GM12891 (cell line): Measurements from ENCODE around the gene TLX1.
A peak's percentile ranks its signal among the peaks of the same experiment; 100 is the strongest.

Source experiments
- DNase-seq: peaks from one replicate; pipeline ENCODE4 v3.0.0; 2011; ENCODE audit warnings: low spot score; ENCODE audit not compliant: insufficient read length
- FAIRE-seq: peaks from 2 replicates; lab custom pipeline; 2011; peaks lifted over from hg19 to GRCh38; lab: Jason Lieb, UNC
- PAX5 ChIP-seq: IDR thresholded peaks from 2 replicates; pipeline ENCODE4 v1.6.1; 2011; ENCODE audit warnings: low read length, moderate library complexity, mild to moderate bottlenecking; ENCODE audit not compliant: insufficient read depth, severe bottlenecking
- POLR2A ChIP-seq: IDR thresholded peaks from 2 replicates; pipeline ENCODE4 v1.6.1; 2011; ENCODE audit warnings: low read depth, low read length, control low read depth
- POLR2AphosphoS5 ChIP-seq: IDR thresholded peaks from 2 replicates; pipeline ENCODE4 v1.6.1; 2011; ENCODE audit warnings: low read depth, low read length, control low read depth
- POU2F2 ChIP-seq: IDR thresholded peaks from 2 replicates; pipeline ENCODE4 v1.6.1; 2011; ENCODE audit warnings: low read depth, mild to moderate bottlenecking, control low read depth, low read length, moderate library complexity
- SPI1 ChIP-seq: IDR thresholded peaks from 2 replicates; pipeline ENCODE4 v1.6.1; 2011; ENCODE audit warnings: low read depth, low read length, control low read depth
- TAF1 ChIP-seq: IDR thresholded peaks from 2 replicates; pipeline ENCODE4 v1.6.1; 2011; ENCODE audit warnings: low read depth, low read length, control low read depth

The TLX1 gene

DNA sequence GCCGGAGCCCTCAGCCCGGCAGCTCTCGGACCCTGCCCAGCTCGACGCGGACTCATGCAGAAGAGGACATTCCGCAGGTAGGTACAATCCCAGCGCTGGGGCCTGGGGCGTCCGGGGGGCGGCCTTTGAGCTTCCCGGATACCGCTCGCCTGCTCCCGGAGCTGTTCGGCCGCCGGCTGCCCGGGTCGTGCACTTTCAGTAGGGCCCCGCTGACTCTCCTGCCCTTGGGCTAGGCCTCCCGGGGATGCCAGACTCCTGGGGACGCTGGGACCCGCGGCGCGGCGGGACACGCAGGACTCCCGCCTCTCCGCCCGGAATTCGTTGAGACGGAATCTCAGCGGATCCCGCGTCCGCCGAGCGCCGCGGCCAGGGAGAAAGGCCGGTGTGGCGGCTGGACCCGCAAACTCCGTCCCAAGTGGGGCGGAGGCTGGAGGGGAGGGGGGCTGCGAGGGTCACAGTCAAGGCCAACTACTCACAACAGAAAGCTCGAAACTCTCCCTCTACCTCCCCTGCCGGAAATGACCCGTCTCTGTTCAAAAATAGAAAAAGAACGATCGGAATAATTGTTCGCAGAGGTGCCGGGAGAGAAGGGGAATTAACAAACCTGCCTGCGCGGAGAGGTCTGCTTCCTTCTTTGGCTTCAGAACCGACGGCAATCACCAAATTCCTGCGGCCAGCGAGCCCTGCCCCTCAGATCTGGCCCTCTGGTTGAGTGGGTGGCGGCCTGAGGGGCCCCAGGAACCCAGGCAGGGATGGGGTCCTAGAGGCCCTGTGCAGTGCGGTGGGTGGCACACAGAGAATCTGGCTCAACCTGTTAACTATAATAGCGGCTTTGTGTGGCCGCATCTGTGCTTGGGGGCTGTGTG lies 9.2 kb downstream of the TLX1 start:
- no peak for FAIRE-seq
- no peak for DNase-seq
- TF ChIP-seq POU2F2 (no peak), TAF1 (no peak), POLR2AphosphoS5 (no peak), PAX5 (no peak), SPI1 (no peak), POLR2A (no peak)

DNA sequence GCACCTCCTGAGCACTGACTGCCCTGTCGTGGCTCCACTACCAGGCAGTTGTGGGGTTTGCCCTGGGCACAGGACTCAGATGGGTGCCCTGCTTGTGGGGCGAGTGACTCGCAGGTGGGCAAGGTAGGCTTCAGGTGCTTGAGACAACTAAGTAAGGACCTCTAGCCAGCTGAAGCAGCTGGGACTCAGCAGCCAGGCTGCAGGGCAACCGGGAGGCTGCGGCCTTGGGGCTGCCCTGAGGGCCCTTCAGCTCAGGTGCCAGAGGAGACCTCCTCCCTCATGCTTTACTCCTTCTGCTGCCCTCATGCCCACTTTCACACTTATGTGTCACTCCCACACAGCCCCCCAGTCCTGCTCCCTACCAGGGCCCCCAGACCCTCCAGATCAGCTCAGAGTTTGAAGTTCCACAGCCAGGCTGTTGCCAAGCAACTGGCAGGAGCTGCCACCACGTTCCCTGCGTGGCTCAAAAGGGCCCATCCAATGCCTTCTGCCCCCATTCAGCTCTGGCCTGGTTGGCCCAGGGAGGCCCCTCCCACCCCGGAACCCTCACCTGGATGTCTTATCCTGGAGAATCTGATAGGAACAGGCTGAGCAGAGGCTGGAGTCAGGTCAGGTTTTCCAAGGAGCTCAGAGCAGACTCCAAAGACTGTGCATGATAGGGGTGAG lies 10.0 kb downstream of the TLX1 start:
- TF ChIP-seq PAX5 (no peak), TAF1 (no peak), SPI1 (no peak), POLR2A (no peak), POU2F2 (no peak), POLR2AphosphoS5 (no peak)
- FAIRE-seq (no peak), DNase-seq (no peak)

DNA sequence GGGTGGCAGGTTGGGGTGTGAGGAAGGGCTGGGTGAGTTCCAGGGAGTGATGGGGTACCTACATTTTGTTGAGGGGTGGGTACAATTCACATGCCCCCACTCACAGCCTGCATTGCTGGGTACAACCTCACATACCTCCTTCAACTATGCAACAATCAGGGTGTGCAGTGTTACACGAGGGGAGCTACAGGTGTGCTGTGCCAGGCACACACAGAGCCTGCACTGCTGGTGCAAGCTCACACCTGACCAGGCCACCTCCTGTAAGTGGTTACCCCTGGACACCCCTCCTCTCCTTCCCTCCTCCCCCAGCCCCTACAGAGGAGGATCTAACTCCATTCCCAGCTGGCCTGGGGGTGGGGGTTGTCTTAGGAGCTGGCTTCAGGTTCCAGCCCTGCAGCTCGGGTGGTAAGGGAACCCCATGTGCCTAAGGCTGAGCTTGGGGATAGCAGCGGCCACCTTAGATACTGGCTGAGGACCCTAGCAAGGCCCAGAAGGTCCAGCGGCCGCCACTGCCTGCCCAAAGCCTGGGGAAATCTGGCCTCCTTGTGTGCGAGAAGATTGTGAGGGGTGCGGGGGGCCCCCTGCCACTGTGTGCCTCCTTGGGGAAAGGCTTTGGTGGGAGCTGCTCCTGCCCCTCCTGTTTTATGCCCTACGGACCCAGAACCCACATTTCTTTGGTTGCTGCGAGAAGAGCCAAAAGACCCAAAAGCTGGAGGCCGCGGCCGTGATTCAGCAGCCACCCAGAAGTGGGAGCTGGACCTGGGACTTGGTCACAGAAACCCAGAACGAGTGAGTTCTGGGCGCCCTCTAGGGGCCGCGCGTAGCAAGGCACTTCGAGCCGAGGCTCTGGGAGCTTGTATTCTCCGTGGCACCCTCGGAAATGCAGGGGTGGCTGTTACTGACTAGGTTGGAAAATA lies 10.8 kb downstream of the TLX1 start:
- FAIRE-seq = peak; percentile 91
- DNase-seq = peak; percentile 86
- TF ChIP-seq POLR2A (no peak), SPI1 (no peak), PAX5 (no peak), TAF1 (no peak), POU2F2 (no peak), POLR2AphosphoS5 (no peak)

DNA sequence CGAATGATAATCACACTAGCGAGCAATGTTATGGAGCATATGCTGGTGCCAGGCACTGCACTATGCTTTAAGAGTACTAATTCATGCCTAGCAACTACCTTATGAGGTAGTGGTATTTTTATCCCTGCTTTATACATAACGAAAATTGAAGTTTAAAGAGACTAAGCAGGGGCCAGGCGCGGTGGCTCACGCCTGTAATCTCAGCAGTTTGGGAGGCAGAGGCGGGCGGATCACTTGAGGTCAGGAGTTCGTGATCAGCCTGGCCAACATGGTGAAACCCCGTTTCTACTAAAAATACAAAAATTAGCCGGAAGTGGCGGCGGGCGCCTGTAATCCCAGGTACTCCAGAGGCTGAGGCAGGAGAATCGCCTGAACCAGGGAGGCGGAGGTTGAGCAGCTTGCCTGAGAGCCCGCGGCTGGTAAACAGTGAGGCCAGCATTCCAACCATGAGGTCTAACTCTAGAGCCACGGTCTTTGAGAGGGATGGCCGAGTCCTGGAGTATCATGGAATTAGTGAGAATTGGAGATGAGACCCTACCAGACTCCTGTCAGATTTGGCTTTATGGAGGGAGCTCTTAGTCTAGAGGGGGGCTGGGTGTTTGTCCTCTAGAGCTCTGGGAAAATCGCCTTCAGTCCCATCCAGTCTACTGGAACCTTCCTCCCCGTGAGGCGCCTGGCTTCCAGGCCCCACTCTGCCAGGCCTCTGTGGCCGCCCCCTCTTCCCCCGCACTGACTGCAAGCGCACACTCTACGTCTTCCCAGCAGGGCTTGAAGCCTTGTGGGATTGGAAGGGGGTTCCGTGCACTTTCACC lies 11.6 kb downstream of the TLX1 start:
- no peak for FAIRE-seq
- no peak for DNase-seq
- no peak for TF ChIP-seq TAF1

DNA sequence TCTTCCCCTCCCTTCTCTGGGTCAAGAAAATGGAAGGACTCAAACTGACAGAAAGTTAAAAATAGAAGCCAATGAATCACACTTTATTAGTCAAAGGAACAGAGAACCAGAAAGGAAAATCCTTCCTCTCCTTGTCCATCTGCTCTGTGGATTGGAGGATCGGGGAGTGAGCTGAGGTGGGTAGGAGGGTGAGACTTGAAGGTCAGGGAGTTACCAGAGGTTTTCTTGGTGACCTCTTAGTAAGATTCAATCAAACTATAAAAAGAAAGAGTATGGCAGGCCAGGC lies 12.2 kb downstream of the TLX1 start:
- DNase-seq = no peak
- TF ChIP-seq POLR2AphosphoS5 = no peak
- TF ChIP-seq POU2F2 = no peak
- no peak for TF ChIP-seq PAX5
- no peak for TF ChIP-seq TAF1
- TF ChIP-seq SPI1 = no peak
- no peak for TF ChIP-seq POLR2A
- no peak for FAIRE-seq

DNA sequence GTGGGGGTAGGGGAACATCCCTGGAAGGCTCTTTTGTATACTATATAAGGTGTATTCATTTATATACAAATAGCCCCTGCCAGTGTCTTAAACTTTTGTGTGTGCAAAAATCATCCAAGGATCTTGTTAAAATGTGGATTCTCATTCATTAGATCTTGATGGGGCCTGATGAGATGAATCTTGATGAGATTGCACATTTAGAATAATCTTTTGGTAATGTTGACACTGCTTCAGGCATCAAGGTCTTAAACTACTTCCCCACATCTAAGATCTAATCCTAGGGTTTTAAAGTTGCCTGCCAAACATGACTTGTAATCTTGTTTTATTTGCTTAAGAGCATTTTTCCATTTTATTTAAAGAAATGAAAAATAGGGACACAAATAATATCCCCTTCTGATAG lies 13.0 kb downstream of the TLX1 start:
- DNase-seq = no peak
- FAIRE-seq = no peak
- TF ChIP-seq POU2F2 (no peak), SPI1 (no peak), TAF1 (no peak), POLR2AphosphoS5 (no peak)

DNA sequence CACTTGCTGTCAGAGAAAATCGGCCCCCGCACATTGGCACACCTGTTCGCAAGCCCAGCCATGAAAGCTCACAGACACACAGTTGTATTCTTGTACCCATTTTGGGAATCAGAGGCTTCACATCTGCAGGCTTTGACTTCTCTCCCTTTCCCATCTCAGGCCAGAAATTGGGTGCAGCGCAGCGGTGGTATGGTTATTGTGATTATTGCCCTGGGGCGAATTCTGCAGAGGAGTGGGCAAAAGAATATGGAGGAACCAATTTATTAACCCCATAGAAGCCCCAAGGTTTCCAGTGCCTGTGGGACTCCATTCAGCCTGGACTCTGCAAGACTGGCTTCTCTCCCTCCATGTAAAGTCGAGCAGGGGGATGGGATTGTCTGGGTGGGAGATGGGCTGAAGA lies 14.0 kb downstream of the TLX1 start:
- no peak for TF ChIP-seq POU2F2
- no peak for TF ChIP-seq POLR2A
- TF ChIP-seq TAF1 = no peak
- TF ChIP-seq PAX5 = no peak
- no peak for TF ChIP-seq SPI1
- TF ChIP-seq POLR2AphosphoS5 = no peak
- FAIRE-seq (no peak), DNase-seq (no peak)

DNA sequence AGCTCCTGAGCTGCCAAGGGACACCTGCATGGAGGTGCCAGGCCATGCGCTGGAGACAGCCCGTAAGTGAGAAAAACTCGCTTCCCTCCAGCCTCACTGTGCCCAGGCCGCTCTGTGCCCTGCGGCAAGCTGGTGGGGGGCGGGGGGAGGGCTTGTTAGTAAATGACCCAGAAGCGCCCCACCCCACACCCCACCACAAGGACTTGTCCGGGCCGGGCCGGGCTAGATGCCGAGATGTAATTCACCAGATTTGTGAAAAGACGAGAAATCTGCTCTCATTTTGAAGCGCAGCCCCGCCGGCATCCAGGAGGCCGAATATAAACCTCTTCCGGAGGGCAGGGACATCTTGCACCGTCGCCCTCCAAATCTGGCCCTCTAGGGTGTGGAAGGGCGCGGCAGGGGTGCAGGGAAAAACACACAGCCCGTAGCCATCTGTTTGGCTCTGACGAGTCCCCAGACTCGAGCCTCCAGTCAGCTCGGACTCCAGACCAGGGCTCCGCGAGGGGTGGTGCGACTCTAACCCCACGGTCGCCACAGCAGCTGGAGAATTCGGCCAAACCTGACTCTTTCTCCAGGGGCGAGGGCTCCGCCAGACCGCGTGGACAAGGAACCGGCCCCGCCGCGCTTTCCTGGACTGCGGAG lies 14.8 kb downstream of the TLX1 start:
- no peak for DNase-seq
- TF ChIP-seq TAF1 = no peak
- TF ChIP-seq SPI1 = no peak
- no peak for TF ChIP-seq POU2F2
- TF ChIP-seq POLR2AphosphoS5 = no peak
- no peak for TF ChIP-seq POLR2A
- no peak for TF ChIP-seq PAX5
- FAIRE-seq = no peak
